Esophagus muscularis mucosa (tissue), 4 donors: ENCODE measurements around the gene EMX2. TPM values are rescaled to one million over a fixed set of nuclear protein-coding genes. Genes with fewer than 3 reads are reported as not detected.

Experiments
- DNase-seq: peaks from one replicate; pipeline ENCODE4 v3.0.0-alpha.2; 2017; ENCODE audit errors: extremely low spot score
- H3K27ac ChIP-seq, 4 donors: fragments of 200-600 bp; sonication (generic); replicated peaks in 1 of 4; 1 replicate in 3 of 4; 2 replicates in 1 of 4; pipeline ENCODE4 v1.5.1; 2016 to 2019; ENCODE audit warnings: mild to moderate bottlenecking in 1 of 4
- H3K27me3 ChIP-seq, 4 donors: fragments of 200-600 bp; sonication (generic); one replicate each; pipeline versions ENCODE4 v1.5.1 to v1.6.0; 2016 to 2019
- H3K36me3 ChIP-seq, 4 donors: fragments of 200-600 bp; sonication (generic); one replicate each; pipeline ENCODE4 v1.5.1; 2016 to 2019
- H3K4me1 ChIP-seq, 4 donors: fragments of 200-600 bp; sonication (generic); one replicate each; pipeline ENCODE4 v1.5.1; 2016 to 2019
- H3K4me3 ChIP-seq, 4 donors: fragments of 200-600 bp; sonication (generic); 1 replicate in 2 of 4; 2 replicates in 2 of 4; pipeline ENCODE4 v1.5.1; 2016 to 2019; ENCODE audit warnings: mild to moderate bottlenecking in 4 of 4, moderate library complexity in 1 of 4
- H3K9me3 ChIP-seq, 4 donors: fragments of 200-600 bp; sonication (generic); 1 replicate in 3 of 4; 2 replicates in 1 of 4; pipeline ENCODE4 v1.5.1; 2016 to 2019
- EP300 ChIP-seq: sonication (generic); formaldehyde crosslinking; IDR thresholded peaks from one replicate; pipeline ENCODE4 v1.6.1; 2017; ENCODE audit warnings: antibody characterized with exemption
- POLR2A ChIP-seq: fragments of 450-650 bp; IDR thresholded peaks from one replicate; pipeline ENCODE4 v1.6.1; 2017; ENCODE audit warnings: antibody characterized with exemption, moderate library complexity, mild to moderate bottlenecking, low read depth
- POLR2AphosphoS5 ChIP-seq, 2 donors: sonication (generic); formaldehyde crosslinking; IDR thresholded peaks; one replicate each; pipeline ENCODE4 v1.6.1; 2017; ENCODE audit warnings: antibody characterized with exemption in 2 of 2
- WGBS: methylation state at CpG from one replicate; pipeline ENCODE4 v1.1.5; 2018; 5-methylcytosine and 5-hydroxymethylcytosine counted together
- intact Hi-C: fragments of 100-400 bp; cut with DNase I; formaldehyde crosslinking; loops from one replicate; pipeline ENCODE4 v1.15.1; 2023
- total RNA-seq, 4 donors: library from RNA; depleted of rRNA; stranded (reverse); fragments of >200 nt; gene quantifications; one replicate each; pipeline versions ENCODE4 v1.1.0 to v1.2.1, GENCODE V29; 2016
- TF ChIP-seq, protein P1 (sequence below), 3 experiments: fragments of 200-600 bp in 2 of 3; fragments of 450-650 bp in 1 of 3; sonication (generic) in 2 of 3; IDR thresholded peaks; one replicate each; pipeline ENCODE4 v1.5.1; 2017 to 2019; ENCODE audit warnings: antibody characterized with exemption in 3 of 3, mild to moderate bottlenecking in 2 of 3, moderate library complexity in 1 of 3

EMX2 gene
- total RNA-seq, 4 donors from 2014 or later, result 0.52 to 0.71 TPM; not detected in 2

GRCh38 chr10:117533507-117534281 is 8.9 kb upstream of the EMX2 start:
- intact Hi-C loops, result no loop called here
- Histone ChIP-seq H3K27ac (no peak overlapping the region), H3K9me3 (no peaks in the 10 kb centered on the region), H3K36me3 (no peaks in the 10 kb centered on the region), H3K27me3 (peaks cover 0 to 99% (median 67%) of the 10 kb centered on the region in 4 donors), H3K4me3 (no peak overlapping the region), H3K4me1 (peaks cover 20 to 55% (median 49%) of the 10 kb centered on the region in 4 donors)
- TF ChIP-seq POLR2AphosphoS5 (IDR thresholded peaks at IDR 0.05) (no peak), EP300 (no peak), POLR2A (no peak)
- TF ChIP-seq, protein P1, sequence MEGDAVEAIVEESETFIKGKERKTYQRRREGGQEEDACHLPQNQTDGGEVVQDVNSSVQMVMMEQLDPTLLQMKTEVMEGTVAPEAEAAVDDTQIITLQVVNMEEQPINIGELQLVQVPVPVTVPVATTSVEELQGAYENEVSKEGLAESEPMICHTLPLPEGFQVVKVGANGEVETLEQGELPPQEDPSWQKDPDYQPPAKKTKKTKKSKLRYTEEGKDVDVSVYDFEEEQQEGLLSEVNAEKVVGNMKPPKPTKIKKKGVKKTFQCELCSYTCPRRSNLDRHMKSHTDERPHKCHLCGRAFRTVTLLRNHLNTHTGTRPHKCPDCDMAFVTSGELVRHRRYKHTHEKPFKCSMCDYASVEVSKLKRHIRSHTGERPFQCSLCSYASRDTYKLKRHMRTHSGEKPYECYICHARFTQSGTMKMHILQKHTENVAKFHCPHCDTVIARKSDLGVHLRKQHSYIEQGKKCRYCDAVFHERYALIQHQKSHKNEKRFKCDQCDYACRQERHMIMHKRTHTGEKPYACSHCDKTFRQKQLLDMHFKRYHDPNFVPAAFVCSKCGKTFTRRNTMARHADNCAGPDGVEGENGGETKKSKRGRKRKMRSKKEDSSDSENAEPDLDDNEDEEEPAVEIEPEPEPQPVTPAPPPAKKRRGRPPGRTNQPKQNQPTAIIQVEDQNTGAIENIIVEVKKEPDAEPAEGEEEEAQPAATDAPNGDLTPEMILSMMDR (IDR thresholded peaks at IDR 0.05), result no peak
- DNase-seq, result no peak
- WGBS, result 7% methylated on average over 24 of the region's 24 CpGs

- 7% methylated on average over 21 of the region's 76 CpGs for WGBS
- intact Hi-C loops, result loop anchor here (5.0 kb wide), 1 partner anchor 708 kb away; no protein-coding TSS in a partner anchor
- Histone ChIP-seq H3K9me3 (no peaks in the 10 kb centered on the region), H3K27ac (no peak overlapping the region), H3K27me3 (peaks cover 0 to 99% (median 70%) of the 10 kb centered on the region in 4 donors), H3K36me3 (no peaks in the 10 kb centered on the region), H3K4me3 (peak overlapping the region; percentile 26 to 50 (median 37)), H3K4me1 (peaks cover 20 to 55% (median 49%) of the 10 kb centered on the region in 4 donors)
- DNase-seq, result no peak
- TF ChIP-seq, protein P1 (IDR thresholded peaks at IDR 0.05), result no peak
- TF ChIP-seq POLR2A, result no peak
- no peak for TF ChIP-seq EP300
Measured at GRCh38 chr10:117534321-117535297, 7.9 kb upstream of the EMX2 start.

- Histone ChIP-seq H3K4me3 (peak overlapping the region; percentile 26 to 50 (median 37)), H3K27me3 (peaks cover 0 to 100% (median 77%) of the 10 kb centered on the region in 4 donors), H3K27ac (no peak overlapping the region), H3K9me3 (no peaks in the 10 kb centered on the region), H3K4me1 (peaks cover 20 to 55% (median 49%) of the 10 kb centered on the region in 4 donors), H3K36me3 (no peaks in the 10 kb centered on the region)
- 14% methylated on average over 7 of the region's 54 CpGs for WGBS
- DNase-seq, result no peak
- TF ChIP-seq POLR2A (no peak), EP300 (no peak), POLR2AphosphoS5 (IDR thresholded peaks at IDR 0.05) (no peak)
- TF ChIP-seq, protein P1 (IDR thresholded peaks at IDR 0.05), result no peak
- intact Hi-C loops, result loop anchor here (5.0 kb wide), 1 partner anchor 707 kb away; no protein-coding TSS in a partner anchor
Measured at GRCh38 chr10:117535298-117536071, 7.1 kb upstream of the EMX2 start.
